Esophagus squamous epithelium (tissue), 5 donors: Measurements from ENCODE around the gene DNM2. TPM values are rescaled to one million over a fixed set of nuclear protein-coding genes. Genes with fewer than 3 reads are reported as not detected.

Source experiments
- DNase-seq: peaks from one replicate; lab custom pipeline; 2025; lab: John Stamatoyannopoulos, UW
- H3K27ac ChIP-seq, 4 donors: fragments of 200-600 bp; sonication (generic); one replicate each; pipeline ENCODE4 v1.5.1; 2016 to 2019; ENCODE audit warnings: mild to moderate bottlenecking in 1 of 4
- H3K27me3 ChIP-seq, 4 donors: fragments of 200-600 bp; sonication (generic); 1 replicate in 3 of 4; 2 replicates in 1 of 4; pipeline versions ENCODE4 v1.5.1 to v1.6.0; 2017 to 2021; ENCODE audit warnings: antibody characterized with exemption in 1 of 4
- H3K36me3 ChIP-seq, 3 donors: fragments of 200-600 bp; sonication (generic); one replicate each; pipeline ENCODE4 v1.5.1; 2016 to 2019
- H3K4me1 ChIP-seq, 3 donors: fragments of 200-600 bp; sonication (generic); one replicate each; pipeline ENCODE4 v1.5.1; 2017 to 2019
- H3K4me3 ChIP-seq, 4 donors: fragments of 200-600 bp; sonication (generic); 1 replicate in 3 of 4; 2 replicates in 1 of 4; pipeline ENCODE4 v1.5.1; 2016 to 2019; ENCODE audit warnings: mild to moderate bottlenecking in 2 of 4, moderate library complexity in 1 of 4
- H3K9me3 ChIP-seq, 3 donors: fragments of 200-600 bp; sonication (generic); one replicate each; pipeline ENCODE4 v1.5.1; 2016 to 2019
- POLR2A ChIP-seq, 4 donors: fragments of 450-650 bp; IDR thresholded peaks; one replicate each; pipeline ENCODE4 v1.6.1; 2017; ENCODE audit warnings: antibody characterized with exemption in 4 of 4, mild to moderate bottlenecking in 4 of 4, moderate library complexity in 3 of 4
- WGBS, 2 donors: methylation state at CpG; one replicate each; pipeline ENCODE4 v1.1.5; 2018; 5-methylcytosine and 5-hydroxymethylcytosine counted together
- intact Hi-C: fragments of 100-400 bp; cut with DNase I; formaldehyde crosslinking; loops from one replicate; pipeline ENCODE4 v1.15.0; 2022
- total RNA-seq, 4 donors: library from RNA; depleted of rRNA; stranded (reverse); fragments of >200 nt; gene quantifications; one replicate each; pipeline ENCODE4 v1.1.0, GENCODE V29; 2016
- TF ChIP-seq, protein P1 (sequence below), 6 experiments: fragments of 450-650 bp in 4 of 6; fragments of 200-600 bp in 2 of 6; sonication (generic) in 2 of 6; IDR thresholded peaks; one replicate each; pipeline ENCODE4 v1.5.1; 2016 to 2019; ENCODE audit warnings: antibody characterized with exemption in 6 of 6, mild to moderate bottlenecking in 4 of 6, moderate library complexity in 4 of 6
- donor health status: DM: yes; HTN: yes; CAD: no.

DNM2 gene
- total RNA-seq, 4 donors from 2014 or later = 79.9 to 138 (median 102) TPM

DNA sequence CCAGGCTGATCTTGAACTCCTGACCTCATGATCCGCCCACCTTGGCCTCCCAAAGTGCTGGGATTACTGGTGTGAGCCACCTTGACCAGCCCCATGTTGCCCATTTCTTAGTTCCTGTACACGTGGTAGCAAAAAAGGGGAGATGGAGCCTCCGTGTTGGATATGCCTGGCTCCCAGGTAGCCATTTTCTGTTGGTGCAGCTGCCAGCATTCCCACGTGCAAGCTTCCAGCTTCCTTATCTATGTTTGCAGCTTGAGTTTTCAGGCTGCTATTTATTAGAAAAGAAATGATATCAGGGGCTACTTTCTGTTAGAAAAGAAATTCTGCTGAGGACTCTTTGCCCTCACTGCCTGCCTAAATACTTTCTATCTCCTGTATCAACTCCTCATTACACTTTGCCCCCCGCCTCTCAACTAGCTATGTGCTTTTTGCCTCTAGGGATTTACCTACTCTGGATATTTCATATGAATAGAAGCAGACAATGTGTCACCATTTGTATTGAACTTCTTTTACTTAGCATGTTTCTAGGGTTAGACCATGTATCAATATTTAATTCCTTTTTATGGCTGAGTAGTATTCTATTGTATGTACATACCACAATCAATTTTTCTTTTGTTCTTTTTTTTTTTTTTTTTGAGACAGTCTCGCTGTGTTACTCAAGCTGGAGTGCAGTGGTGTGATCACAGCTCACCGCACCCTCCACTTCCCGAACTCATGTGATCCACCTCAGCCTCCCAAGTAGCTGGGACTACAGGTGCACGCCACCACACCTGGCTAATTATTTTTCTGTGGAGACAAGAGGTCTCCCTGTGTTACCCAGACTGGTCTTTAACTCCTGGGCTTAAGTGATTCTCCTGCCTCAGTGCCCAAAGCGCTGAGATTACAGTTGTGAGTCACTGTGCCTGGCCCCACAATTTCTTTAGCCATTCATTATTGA is 121.5 kb downstream of the DNM2 start:
- H3K36me3 ChIP-seq = peaks cover 0 to 6% (median 0%) of the 10 kb centered on the region in 3 donors
- intact Hi-C loops = no loop called here
- DNase-seq = no peak

DNA sequence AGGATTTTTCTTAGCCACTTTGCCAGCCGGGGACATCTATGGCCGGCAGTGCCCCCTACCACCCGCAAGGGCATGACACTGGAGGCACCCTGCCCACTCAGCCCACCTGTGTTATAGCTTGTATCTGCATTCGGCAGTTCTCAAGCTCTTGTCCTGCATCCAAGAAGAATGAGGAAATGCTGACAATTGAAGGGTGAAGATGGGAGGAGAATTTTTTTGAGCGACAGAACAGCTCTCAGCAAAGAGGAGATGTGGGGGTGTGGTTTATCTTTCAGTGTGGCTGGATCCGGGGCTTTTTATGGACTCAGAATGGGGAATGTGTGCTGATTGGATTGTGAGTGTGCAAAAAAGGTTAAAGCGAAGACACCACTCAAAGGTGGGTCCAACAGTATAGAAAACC is 124.9 kb downstream of the DNM2 start:
- WGBS, 2 donors = 85 to 86% methylated on average over 6 to 7 of the region's 7 CpGs
- no peak for TF ChIP-seq POLR2A (IDR thresholded peaks at IDR 0.05)
- TF ChIP-seq, protein P1, sequence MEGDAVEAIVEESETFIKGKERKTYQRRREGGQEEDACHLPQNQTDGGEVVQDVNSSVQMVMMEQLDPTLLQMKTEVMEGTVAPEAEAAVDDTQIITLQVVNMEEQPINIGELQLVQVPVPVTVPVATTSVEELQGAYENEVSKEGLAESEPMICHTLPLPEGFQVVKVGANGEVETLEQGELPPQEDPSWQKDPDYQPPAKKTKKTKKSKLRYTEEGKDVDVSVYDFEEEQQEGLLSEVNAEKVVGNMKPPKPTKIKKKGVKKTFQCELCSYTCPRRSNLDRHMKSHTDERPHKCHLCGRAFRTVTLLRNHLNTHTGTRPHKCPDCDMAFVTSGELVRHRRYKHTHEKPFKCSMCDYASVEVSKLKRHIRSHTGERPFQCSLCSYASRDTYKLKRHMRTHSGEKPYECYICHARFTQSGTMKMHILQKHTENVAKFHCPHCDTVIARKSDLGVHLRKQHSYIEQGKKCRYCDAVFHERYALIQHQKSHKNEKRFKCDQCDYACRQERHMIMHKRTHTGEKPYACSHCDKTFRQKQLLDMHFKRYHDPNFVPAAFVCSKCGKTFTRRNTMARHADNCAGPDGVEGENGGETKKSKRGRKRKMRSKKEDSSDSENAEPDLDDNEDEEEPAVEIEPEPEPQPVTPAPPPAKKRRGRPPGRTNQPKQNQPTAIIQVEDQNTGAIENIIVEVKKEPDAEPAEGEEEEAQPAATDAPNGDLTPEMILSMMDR (IDR thresholded peaks at IDR 0.05) = no peak

More for the DNA sequence above, 121.5 kb downstream of the DNM2 start:
- H3K4me1 ChIP-seq = peaks cover 0 to 20% (median 9%) of the 10 kb centered on the region in 3 donors
- no peak overlapping the region for H3K27ac ChIP-seq
- H3K4me3 ChIP-seq = no peak overlapping the region
- H3K9me3 ChIP-seq = peaks cover 0 to 9% (median 0%) of the 10 kb centered on the region in 3 donors
- no peak for TF ChIP-seq POLR2A (IDR thresholded peaks at IDR 0.05)
- TF ChIP-seq, protein P1 (IDR thresholded peaks at IDR 0.05) = no peak
- WGBS, 2 donors = 74 to 82% methylated on average over 10 of the region's 10 CpGs
- H3K27me3 ChIP-seq = no peaks in the 10 kb centered on the region

DNA sequence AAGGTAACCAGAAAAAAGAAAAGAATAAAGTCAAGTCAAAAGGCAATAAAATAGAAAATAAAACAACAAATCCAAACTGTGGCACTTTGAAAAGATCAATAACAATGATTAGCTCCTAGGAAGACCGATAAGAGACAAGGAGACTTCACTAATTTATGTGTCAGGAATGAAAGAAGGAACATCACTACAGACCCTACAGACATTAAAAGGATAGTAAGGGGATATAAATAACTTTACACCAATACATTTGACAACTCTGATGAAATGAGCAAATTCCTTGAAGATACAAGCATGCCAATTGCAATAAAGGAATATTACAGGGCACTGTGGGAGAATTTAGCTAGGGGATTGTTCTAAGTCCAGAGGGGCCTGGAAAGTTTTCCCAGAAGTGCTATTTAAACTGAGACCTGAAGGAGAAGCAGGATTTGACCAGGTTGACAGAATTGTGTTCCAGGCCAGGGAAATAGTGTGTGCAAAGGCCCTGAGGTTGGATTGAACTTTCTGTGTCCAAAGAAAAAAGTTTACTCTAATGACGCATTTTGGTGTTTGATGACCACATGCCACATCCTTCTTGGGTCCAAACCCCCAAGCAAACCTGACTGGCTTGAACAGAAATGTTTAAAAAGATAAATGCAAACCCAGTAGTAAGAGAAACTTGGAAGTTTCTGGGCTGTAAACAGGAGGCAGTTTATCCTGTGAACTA is 128.8 kb downstream of the DNM2 start:
- no peak for TF ChIP-seq POLR2A (IDR thresholded peaks at IDR 0.05)
- TF ChIP-seq, protein P1 (IDR thresholded peaks at IDR 0.05) = no peak
- no peak for DNase-seq
- Histone ChIP-seq H3K9me3 (no peaks in the 10 kb centered on the region), H3K4me1 (no peaks in the 10 kb centered on the region), H3K27ac (no peak overlapping the region), H3K4me3 (no peak overlapping the region), H3K36me3 (no peaks in the 10 kb centered on the region), H3K27me3 (peaks cover 0 to 33% (median 0%) of the 10 kb centered on the region in 4 donors)
- intact Hi-C loops = no loop called here
- 88 to 93% methylated on average over 2 of the region's 2 CpGs for WGBS, 2 donors

More for the DNA sequence above, 124.9 kb downstream of the DNM2 start:
- no peaks in the 10 kb centered on the region for H3K9me3 ChIP-seq
- intact Hi-C loops = no loop called here
- no peak for DNase-seq
- no peak overlapping the region for H3K4me3 ChIP-seq
- peaks cover 0 to 5% (median 0%) of the 10 kb centered on the region in 4 donors for H3K27me3 ChIP-seq
- no peaks in the 10 kb centered on the region for H3K4me1 ChIP-seq
- H3K36me3 ChIP-seq = no peaks in the 10 kb centered on the region
- H3K27ac ChIP-seq = no peak overlapping the region

DNA sequence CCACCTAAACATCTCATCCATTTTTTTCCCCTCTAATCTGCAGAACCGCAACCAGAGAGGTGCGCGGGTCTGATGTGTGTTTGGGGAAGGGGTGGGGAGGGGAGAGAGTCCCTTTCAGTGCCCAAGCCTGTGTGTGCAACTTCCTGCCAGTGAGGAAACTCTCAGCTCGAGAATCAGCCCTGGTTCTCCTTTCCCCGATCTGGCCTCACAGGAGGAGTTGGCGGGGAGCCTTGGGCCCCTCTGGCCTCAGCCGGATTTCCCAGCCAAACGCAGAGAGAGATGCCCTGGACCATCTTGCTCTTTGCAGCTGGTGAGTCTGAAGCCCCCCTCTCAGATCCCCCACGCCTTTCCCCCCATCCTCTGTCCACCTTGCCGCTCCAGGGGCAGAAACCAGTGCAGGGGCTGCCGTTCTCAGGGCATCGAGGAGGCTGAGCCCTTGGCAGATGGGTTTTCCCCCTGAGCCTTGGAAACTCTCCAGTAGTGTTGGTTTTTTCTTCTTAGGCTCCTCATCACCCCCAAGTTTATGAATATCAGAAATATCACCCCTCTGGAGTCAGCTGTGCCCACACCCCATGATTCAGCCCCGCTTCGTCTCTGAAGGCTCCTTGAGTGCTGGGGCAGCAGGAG is 130.5 kb downstream of the DNM2 start, which contains the start of gene C19orf38:
C19orf38 (plus strand) TSS at position 186 of the 627 bp plus-strand sequence; CDS start at position 280, 94 bp downstream.
- intact Hi-C loops = no loop called here
- H3K36me3 ChIP-seq = no peaks in the 10 kb centered on the region
- H3K27me3 ChIP-seq = peaks cover 0 to 33% (median 0%) of the 10 kb centered on the region in 4 donors
- 37 to 47% methylated on average over 6 to 7 of the region's 14 CpGs for WGBS, 2 donors
- no peak within 1 kb of the TSS for H3K27ac ChIP-seq
- no peaks in the 10 kb centered on the region for H3K4me1 ChIP-seq
- peak within 1 kb of the TSS in 1 of 4 donors; percentile 3 for H3K4me3 ChIP-seq
- no peak for TF ChIP-seq POLR2A (IDR thresholded peaks at IDR 0.05)
- TF ChIP-seq, protein P1 (IDR thresholded peaks at IDR 0.05) = no peak
- no peak for DNase-seq
- no peaks in the 10 kb centered on the region for H3K9me3 ChIP-seq
